H1 (cell line): ENCODE results near the gene CACNA2D4. TPM values are rescaled to one million over a fixed set of nuclear protein-coding genes. Genes with fewer than 3 reads are reported as not detected.

Experiments used
- GTF2F1 ChIP-seq: IDR thresholded peaks from 2 replicates; pipeline ENCODE4 v1.6.1; 2012; ENCODE audit warnings: low read depth, low read length, improper control_type of control experiment, borderline replicate concordance
- HDAC6 ChIP-seq: IDR thresholded peaks from one replicate; pipeline ENCODE4 v1.7.1; 2012; ENCODE audit warnings: low read depth, mild to moderate bottlenecking, inconsistent platforms, low read length, moderate library complexity
- JUND ChIP-seq: IDR thresholded peaks from 2 replicates; pipeline ENCODE4 v1.6.1; 2011; ENCODE audit warnings: mild to moderate bottlenecking, improper control_type of control experiment, low read length
- RFX5 ChIP-seq: IDR thresholded peaks from 2 replicates; pipeline ENCODE4 v1.6.1; 2011; ENCODE audit warnings: low read depth, low read length, improper control_type of control experiment, borderline replicate concordance
- polyA plus RNA-seq, 7 experiments: library from polyadenylated mRNA; depleted of rRNA in 3 of 7; stranded (reverse) in 5 of 7; unstranded in 2 of 7; fragments of >200 nt in 5 of 7; fragments of 200-250 nt in 2 of 7; gene quantifications; 1 replicate in 5 of 7; 2 replicates in 1 of 7; 4 replicates in 1 of 7; pipeline versions ENCODE4 v1.2.1 to v1.2.3, GENCODE V29; 2011 to 2013; ENCODE audit warnings: missing spikeins in 2 of 7, mixed read lengths in 2 of 7
- total RNA-seq: library from RNA; stranded (reverse); fragmentation: NEBNext Ultra II Directional; extraction: Animal tissue kit (Norgen Biotek cat#: 25700); gene quantifications from 2 replicates; pipeline ENCODE4 v1.2.1, GENCODE V29; 2021

The CACNA2D4 gene
- total and polyA plus RNA-seq, 2 of the 8 experiments (the other 6 are each of a cell fraction or from before 2014, with no cell fraction given) = 0.44 to 0.88 TPM

- no peak for TF ChIP-seq HDAC6
- no peak for TF ChIP-seq RFX5
- TF ChIP-seq JUND = no peak
- TF ChIP-seq GTF2F1 = no peak
These were observed 91.4 kb downstream of the CACNA2D4 start (continued) for GRCh38 chr12:1826867-1827705.
